Measurements from ENCODE around the gene DAPK1.

DNA sequence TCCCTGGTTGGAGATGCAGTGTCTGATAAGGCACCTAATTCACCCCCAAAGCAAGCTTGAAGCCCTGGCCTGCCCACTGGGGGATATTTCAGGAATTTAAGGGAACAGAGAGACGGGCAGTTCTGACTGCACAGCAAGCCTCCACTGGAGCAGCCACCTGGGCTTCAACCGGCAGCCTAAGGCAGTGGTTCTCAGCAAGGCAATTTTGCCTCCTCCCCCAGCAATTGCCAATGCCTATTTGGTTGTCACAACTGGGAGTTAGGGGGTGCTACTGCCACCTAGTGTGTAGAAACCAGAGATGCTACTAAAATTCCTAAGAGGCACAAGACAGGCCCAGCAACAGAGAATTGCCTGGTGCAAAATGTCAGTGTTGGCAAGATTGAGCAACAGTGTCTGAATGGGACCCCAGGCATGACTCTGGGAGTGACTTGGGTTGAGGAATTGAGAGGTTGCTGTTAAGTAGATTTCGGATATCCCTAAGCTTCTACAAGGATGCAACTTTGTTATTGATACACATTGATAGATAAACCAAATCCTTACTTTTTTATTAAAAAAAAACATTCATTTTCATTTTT lies 169.6 kb downstream of the DAPK1 start:
- TF ChIP-seq, protein P1, sequence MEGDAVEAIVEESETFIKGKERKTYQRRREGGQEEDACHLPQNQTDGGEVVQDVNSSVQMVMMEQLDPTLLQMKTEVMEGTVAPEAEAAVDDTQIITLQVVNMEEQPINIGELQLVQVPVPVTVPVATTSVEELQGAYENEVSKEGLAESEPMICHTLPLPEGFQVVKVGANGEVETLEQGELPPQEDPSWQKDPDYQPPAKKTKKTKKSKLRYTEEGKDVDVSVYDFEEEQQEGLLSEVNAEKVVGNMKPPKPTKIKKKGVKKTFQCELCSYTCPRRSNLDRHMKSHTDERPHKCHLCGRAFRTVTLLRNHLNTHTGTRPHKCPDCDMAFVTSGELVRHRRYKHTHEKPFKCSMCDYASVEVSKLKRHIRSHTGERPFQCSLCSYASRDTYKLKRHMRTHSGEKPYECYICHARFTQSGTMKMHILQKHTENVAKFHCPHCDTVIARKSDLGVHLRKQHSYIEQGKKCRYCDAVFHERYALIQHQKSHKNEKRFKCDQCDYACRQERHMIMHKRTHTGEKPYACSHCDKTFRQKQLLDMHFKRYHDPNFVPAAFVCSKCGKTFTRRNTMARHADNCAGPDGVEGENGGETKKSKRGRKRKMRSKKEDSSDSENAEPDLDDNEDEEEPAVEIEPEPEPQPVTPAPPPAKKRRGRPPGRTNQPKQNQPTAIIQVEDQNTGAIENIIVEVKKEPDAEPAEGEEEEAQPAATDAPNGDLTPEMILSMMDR (IDR thresholded peaks at IDR 0.05), result peak in 2 of 3 experiments; percentile 13 to 35
- no peak for TF ChIP-seq POLR2A (IDR thresholded peaks at IDR 0.05)

All from testis (tissue), 2 donors.